Fibroblast of mammary gland (primary cell): ENCODE measurements around the gene KREMEN1.
A peak's percentile ranks its signal among the peaks of the same experiment; 100 is the strongest.

Experiments used
- DNase-seq: peaks from one replicate; pipeline ENCODE4 v3.0.0-alpha.2; 2010; ENCODE audit warnings: low read depth
- H3K4me3 ChIP-seq: 2 replicates; pipeline ENCODE4 v1.5.1; 2011; ENCODE audit warnings: low read depth, mild to moderate bottlenecking, low read length, moderate library complexity; ENCODE audit not compliant: control insufficient read depth
- TF ChIP-seq, protein P1 (sequence below): conservative IDR thresholded peaks from 2 replicates; pipeline ENCODE4 v1.5.1; 2011; ENCODE audit warnings: low read depth, low read length, inconsistent platforms; ENCODE audit not compliant: control insufficient read depth, insufficient read depth

Gene KREMEN1

GRCh38 chr22:29093501-29094300 lies 20.9 kb downstream of the KREMEN1 start:
- no peak overlapping the region for H3K4me3 ChIP-seq
- TF ChIP-seq, protein P1, sequence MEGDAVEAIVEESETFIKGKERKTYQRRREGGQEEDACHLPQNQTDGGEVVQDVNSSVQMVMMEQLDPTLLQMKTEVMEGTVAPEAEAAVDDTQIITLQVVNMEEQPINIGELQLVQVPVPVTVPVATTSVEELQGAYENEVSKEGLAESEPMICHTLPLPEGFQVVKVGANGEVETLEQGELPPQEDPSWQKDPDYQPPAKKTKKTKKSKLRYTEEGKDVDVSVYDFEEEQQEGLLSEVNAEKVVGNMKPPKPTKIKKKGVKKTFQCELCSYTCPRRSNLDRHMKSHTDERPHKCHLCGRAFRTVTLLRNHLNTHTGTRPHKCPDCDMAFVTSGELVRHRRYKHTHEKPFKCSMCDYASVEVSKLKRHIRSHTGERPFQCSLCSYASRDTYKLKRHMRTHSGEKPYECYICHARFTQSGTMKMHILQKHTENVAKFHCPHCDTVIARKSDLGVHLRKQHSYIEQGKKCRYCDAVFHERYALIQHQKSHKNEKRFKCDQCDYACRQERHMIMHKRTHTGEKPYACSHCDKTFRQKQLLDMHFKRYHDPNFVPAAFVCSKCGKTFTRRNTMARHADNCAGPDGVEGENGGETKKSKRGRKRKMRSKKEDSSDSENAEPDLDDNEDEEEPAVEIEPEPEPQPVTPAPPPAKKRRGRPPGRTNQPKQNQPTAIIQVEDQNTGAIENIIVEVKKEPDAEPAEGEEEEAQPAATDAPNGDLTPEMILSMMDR, result no peak
- peak; percentile 90 for DNase-seq

- TF ChIP-seq, protein P1, result no peak
- no peak for DNase-seq
- no peak overlapping the region for H3K4me3 ChIP-seq
Measured at GRCh38 chr22:29095459-29095858, 22.6 kb downstream of the KREMEN1 start.

DNA sequence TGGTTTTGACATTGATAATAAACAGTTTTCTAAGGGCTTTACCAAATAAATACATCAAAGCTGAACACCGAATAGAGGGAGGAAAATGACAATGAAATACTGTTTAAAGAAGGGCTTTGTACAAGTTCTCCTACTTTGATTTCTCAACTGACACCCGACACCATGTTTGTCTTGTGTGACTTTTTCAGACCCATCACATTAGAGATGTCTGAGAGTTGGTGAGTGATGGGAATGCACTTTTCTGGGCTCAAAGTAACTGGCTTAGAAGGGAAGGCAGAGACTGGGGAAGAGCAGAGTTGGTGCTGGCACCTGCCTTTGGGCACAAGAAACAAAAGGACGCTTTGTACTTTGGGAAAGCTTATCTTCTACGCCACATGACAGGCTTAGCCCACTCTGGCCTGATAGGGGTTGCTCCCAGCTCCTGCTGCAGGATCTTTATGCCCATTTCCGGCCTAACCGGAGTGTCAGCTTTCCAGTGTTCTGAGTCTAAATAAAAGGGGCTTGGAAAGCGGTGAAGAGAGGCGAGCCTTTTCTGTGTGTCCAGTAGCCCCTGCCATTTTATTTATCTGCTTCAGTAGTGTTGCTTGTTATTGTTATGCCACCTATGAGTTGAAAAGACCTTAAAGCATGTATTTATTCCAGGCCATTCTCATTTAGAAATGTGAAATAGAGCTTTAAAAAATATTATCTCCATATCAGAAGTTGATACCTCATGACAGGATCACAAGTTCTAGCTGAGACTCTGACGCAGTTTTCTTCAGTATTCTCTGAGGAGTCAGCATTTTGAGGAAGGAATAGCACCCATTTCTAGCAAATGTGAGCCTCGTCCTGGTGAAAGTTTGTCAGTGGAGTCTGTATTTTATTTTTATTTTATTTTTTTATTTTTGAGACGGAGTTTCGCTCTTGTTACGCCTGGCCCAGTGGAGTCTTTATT lies 24.2 kb downstream of the KREMEN1 start:
- TF ChIP-seq, protein P1, result no peak
- H3K4me3 ChIP-seq, result no peak overlapping the region
- DNase-seq, result peak; percentile 42

- no peak for DNase-seq
- H3K4me3 ChIP-seq, result no peak overlapping the region
- TF ChIP-seq, protein P1, result no peak
Measured at GRCh38 chr22:29098296-29098695, 25.5 kb downstream of the KREMEN1 start.

- DNase-seq, result no peak
- TF ChIP-seq, protein P1, result no peak
- no peak overlapping the region for H3K4me3 ChIP-seq
Measured at GRCh38 chr22:29102300-29102699, 29.5 kb downstream of the KREMEN1 start.

- TF ChIP-seq, protein P1, result no peak
- no peak overlapping the region for H3K4me3 ChIP-seq
- no peak for DNase-seq
Measured at GRCh38 chr22:29103121-29103520, 30.3 kb downstream of the KREMEN1 start.
